ENCODE measurements around the gene SUN5. TPM values are rescaled to one million over a fixed set of nuclear protein-coding genes. Genes with fewer than 3 reads are reported as not detected.
"Not testable (repeated sequence)": the region's sequence is repeated elsewhere in the genome, so short reads cannot be mapped to it uniquely, and the experiment has no call there.

The SUN5 gene
- total RNA-seq, 1 experiment from 2014 or later = not detected

DNA sequence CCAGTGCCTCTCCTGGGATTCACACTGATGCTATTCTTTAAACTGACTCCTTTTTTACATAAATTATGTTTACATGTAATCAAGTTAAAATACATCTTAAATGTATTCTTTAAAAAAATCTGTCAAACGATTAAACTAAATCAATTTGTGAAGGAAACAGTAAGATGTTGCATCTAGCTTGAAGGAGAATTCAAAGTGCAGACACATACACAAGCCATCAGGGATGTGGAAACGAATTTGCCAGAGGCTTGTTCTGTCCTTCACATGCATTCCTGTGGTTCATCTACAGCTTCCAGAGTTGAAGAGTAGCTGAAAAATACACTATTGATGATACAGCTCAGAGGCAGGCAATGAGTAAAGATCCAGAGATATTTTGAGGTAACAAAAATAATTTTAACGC is 42.2 kb upstream of the SUN5 start:
- peaks cover 5% of the 10 kb centered on the region for H3K27me3 Mint-ChIP-seq (ENCODE audit: low read depth)
- WGBS (ENCODE audit: extremely low coverage, insufficient read length, low lambda C conversion rate) = no CpG with 5 or more reads among the region's 3 CpGs

DNA sequence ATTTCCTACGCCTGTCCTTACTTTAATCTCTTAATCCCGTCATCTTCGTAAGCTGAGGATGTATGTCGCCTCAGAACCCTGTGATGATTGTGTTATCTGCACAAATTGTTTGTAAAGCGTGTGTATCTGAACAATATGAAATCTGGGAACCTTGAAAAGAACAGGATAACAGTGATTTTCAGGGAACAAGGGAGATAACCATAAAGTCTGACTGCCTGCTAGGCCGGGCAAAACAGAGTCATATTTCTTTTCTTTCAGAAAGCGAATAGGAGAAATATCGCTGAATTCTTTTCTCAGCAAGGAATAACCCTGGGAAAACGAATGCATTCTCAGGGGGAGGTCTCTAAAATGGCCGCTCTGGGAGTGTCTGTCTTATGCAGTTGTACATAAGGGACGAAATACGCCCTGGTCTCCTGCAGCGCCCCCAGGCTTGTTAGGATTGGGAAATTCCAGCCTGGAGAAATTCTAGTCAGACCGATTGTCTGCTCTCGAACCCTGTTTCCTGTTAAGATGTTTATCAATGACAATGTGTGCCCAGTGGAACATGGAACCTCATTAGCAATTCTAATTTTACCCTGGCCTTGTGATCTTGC is 41.0 kb upstream of the SUN5 start:
- not testable (repeated sequence) for H3K4ac ChIP-seq (ENCODE audit: low read depth, low read length); H2BK20ac ChIP-seq (ENCODE audit: low read depth, low read length, poor library complexity, severe bottlenecking); H3K4me1 Mint-ChIP-seq; H2AK5ac ChIP-seq (ENCODE audit: insufficient read length, low read length); H3K36me3 Mint-ChIP-seq (ENCODE audit: insufficient read depth in 1 of 3, low read depth in 3 of 3); H3K23ac ChIP-seq (ENCODE audit: insufficient read length, low read depth, low read length); H2BK15ac ChIP-seq (ENCODE audit: low read depth, low read length); H3K9ac ChIP-seq (ENCODE audit: extremely low read depth, insufficient read length, low read length); H3K27ac ChIP-seq (ENCODE audit: insufficient read length, low read depth, low read length); H3K4me3 Mint-ChIP-seq; H3K18ac ChIP-seq (ENCODE audit: insufficient read length, low read depth, low read length); H3K56ac ChIP-seq (ENCODE audit: insufficient read length, low read depth, low read length); H3K79me2 ChIP-seq (ENCODE audit: insufficient read depth, low read length); H3K4me2 ChIP-seq (ENCODE audit: insufficient read depth, insufficient read length, low read length); H3T11ph ChIP-seq (ENCODE audit: low read length); H3K14ac ChIP-seq (ENCODE audit: insufficient read depth, low read length); H2BK120ac ChIP-seq (ENCODE audit: low read depth, low read length, poor library complexity, severe bottlenecking); H3K79me1 ChIP-seq (ENCODE audit: insufficient read depth, low read depth, low read length, poor library complexity, severe bottlenecking); H4K91ac ChIP-seq (ENCODE audit: insufficient read length, low read depth, low read length); H4K5ac ChIP-seq (ENCODE audit: insufficient read length, low read depth, low read length); H2AFZ ChIP-seq (ENCODE audit: low read length); H3K27me3 Mint-ChIP-seq (ENCODE audit: low read depth); H4K20me1 ChIP-seq (ENCODE audit: control insufficient read depth, insufficient read depth, insufficient read length); H4K8ac ChIP-seq (replicated peaks; ENCODE audit: insufficient read length, low read depth, low read length); H2BK12ac ChIP-seq (ENCODE audit: insufficient read length, low read depth, low read length); H3K4me1 ChIP-seq (ENCODE audit: insufficient read depth, low read length); H3K23me2 ChIP-seq (ENCODE audit: insufficient read length, low read depth, low read length, poor library complexity, severe bottlenecking); H3K27me3 ChIP-seq (ENCODE audit: insufficient read depth, low read length); H2BK5ac ChIP-seq (ENCODE audit: insufficient read length, low read length); H3K9me3 ChIP-seq (ENCODE audit: control insufficient read depth, low read depth, low read length); DNase-seq
- no CpG with 5 or more reads among the region's 15 CpGs for WGBS (ENCODE audit: extremely low coverage, insufficient read length, low lambda C conversion rate)
- H3K9me3 Mint-ChIP-seq = peaks cover 14 to 19% of the 10 kb centered on the region in 2 experiments
- 0 out of 7 replicates have a peak overlapping the region, but pooled peaks of 1 of the 3 experiments have one; percentile 40 for H3K27ac Mint-ChIP-seq

More for the DNA sequence above, 42.2 kb upstream of the SUN5 start:
- Histone ChIP-seq H3K79me1 (ENCODE audit: insufficient read depth, low read depth, low read length, poor library complexity, severe bottlenecking) (no peaks in the 10 kb centered on the region), H3K27me3 (ENCODE audit: insufficient read depth, low read length) (no peaks in the 10 kb centered on the region), H3K9ac (ENCODE audit: extremely low read depth, insufficient read length, low read length) (no peak overlapping the region), H3K4me2 (ENCODE audit: insufficient read depth, insufficient read length, low read length) (no peak overlapping the region), H2BK12ac (ENCODE audit: insufficient read length, low read depth, low read length) (no peak overlapping the region), H2BK15ac (ENCODE audit: low read depth, low read length) (no peak overlapping the region), H2BK5ac (ENCODE audit: insufficient read length, low read length) (no peak overlapping the region), H3K56ac (ENCODE audit: insufficient read length, low read depth, low read length) (no peak overlapping the region), H4K5ac (ENCODE audit: insufficient read length, low read depth, low read length) (no peak overlapping the region), H2BK120ac (ENCODE audit: low read depth, low read length, poor library complexity, severe bottlenecking) (no peak overlapping the region), H3K79me2 (ENCODE audit: insufficient read depth, low read length) (no peaks in the 10 kb centered on the region), H3K4ac (ENCODE audit: low read depth, low read length) (no peak overlapping the region), H2BK20ac (ENCODE audit: low read depth, low read length, poor library complexity, severe bottlenecking) (no peak overlapping the region), H3K4me1 (ENCODE audit: insufficient read depth, low read length) (no peaks in the 10 kb centered on the region), H3K27ac (ENCODE audit: insufficient read length, low read depth, low read length) (no peak overlapping the region), H4K91ac (ENCODE audit: insufficient read length, low read depth, low read length) (no peak overlapping the region), H3K23ac (ENCODE audit: insufficient read length, low read depth, low read length) (no peak overlapping the region), H3K9me3 (ENCODE audit: control insufficient read depth, low read depth, low read length) (peaks cover 5% of the 10 kb centered on the region), H3K18ac (ENCODE audit: insufficient read length, low read depth, low read length) (no peak overlapping the region), H4K8ac (replicated peaks; ENCODE audit: insufficient read length, low read depth, low read length) (no peak overlapping the region), H3T11ph (ENCODE audit: low read length) (no peak overlapping the region), H2AFZ (ENCODE audit: low read length) (no peak overlapping the region), H3K23me2 (ENCODE audit: insufficient read length, low read depth, low read length, poor library complexity, severe bottlenecking) (no peaks in the 10 kb centered on the region), H3K14ac (ENCODE audit: insufficient read depth, low read length) (no peak overlapping the region), H2AK5ac (ENCODE audit: insufficient read length, low read length) (no peak overlapping the region), H4K20me1 (ENCODE audit: control insufficient read depth, insufficient read depth, insufficient read length) (no peaks in the 10 kb centered on the region)
- Mint-ChIP-seq H3K4me3 (no peak overlapping the region), H3K27ac (no peak overlapping the region), H3K9me3 (peaks cover 14 to 19% of the 10 kb centered on the region in 2 experiments), H3K4me1 (no peaks in the 10 kb centered on the region; a peak in 1 of 4 replicates), H3K36me3 (ENCODE audit: insufficient read depth in 1 of 3, low read depth in 3 of 3) (peaks cover 0 to 9% (median 9%) of the 10 kb centered on the region in 3 experiments; a peak in 4 of 7 replicates)
- DNase-seq = no peak
- TF ChIP-seq, protein P1, sequence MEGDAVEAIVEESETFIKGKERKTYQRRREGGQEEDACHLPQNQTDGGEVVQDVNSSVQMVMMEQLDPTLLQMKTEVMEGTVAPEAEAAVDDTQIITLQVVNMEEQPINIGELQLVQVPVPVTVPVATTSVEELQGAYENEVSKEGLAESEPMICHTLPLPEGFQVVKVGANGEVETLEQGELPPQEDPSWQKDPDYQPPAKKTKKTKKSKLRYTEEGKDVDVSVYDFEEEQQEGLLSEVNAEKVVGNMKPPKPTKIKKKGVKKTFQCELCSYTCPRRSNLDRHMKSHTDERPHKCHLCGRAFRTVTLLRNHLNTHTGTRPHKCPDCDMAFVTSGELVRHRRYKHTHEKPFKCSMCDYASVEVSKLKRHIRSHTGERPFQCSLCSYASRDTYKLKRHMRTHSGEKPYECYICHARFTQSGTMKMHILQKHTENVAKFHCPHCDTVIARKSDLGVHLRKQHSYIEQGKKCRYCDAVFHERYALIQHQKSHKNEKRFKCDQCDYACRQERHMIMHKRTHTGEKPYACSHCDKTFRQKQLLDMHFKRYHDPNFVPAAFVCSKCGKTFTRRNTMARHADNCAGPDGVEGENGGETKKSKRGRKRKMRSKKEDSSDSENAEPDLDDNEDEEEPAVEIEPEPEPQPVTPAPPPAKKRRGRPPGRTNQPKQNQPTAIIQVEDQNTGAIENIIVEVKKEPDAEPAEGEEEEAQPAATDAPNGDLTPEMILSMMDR (conservative IDR thresholded peaks at IDR 0.05) = no peak
